GM19372 (cell line): ENCODE results near the gene DIS3L2.
"Not testable (repeated sequence)": the region's sequence is repeated elsewhere in the genome, so short reads cannot be mapped to it uniquely, and the experiment has no call there.

ENCODE experiments used
- ATAC-seq: cut with Tn5 transposase; IDR thresholded peaks from one replicate; pipeline ENCODE4 v1.9.1; 2021; ENCODE audit warnings: mild to moderate bottlenecking, low read depth, moderate library complexity; ENCODE audit not compliant: unreplicated experiment

Gene DIS3L2

DNA sequence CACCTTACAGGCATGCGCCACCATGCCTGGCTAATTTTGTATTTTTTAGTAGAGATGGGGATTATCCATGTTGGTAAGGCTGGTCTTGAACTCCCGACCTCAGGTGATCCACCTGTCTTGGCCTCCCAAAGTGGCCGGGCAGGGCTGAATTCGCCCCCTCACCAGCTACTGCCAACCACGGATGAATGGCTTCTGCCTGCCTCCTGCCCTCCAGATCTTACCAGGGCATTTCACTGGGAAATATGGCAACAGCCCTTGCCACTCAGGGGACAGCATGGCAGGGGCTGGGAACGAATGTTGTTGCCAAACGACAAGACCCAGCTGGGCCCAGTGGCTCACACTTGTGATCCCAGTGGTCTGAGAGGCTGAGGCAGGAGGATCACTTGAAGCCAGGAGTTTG is 415.2 kb downstream of the DIS3L2 start:
- no peak for ATAC-seq

DNA sequence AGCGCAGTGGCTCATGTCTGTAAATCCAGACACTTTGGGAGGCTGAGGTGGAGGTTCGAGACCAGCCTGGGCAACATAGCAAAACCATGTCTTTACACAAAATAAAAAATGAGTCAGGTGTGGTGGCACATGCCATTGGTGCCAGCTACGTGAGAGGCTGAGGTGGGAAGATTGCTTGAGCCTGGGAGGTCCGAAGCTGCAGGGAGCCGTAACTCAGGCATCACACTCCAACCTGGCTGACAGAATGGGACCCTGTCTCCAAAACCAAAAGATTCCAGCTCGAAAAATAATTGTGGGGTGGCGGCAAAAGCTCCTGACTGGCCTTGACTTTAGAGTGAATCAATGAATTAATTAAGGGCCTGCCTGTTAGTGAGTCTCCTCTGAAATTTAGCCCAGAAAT is 415.8 kb downstream of the DIS3L2 start:
- ATAC-seq, result no peak

DNA sequence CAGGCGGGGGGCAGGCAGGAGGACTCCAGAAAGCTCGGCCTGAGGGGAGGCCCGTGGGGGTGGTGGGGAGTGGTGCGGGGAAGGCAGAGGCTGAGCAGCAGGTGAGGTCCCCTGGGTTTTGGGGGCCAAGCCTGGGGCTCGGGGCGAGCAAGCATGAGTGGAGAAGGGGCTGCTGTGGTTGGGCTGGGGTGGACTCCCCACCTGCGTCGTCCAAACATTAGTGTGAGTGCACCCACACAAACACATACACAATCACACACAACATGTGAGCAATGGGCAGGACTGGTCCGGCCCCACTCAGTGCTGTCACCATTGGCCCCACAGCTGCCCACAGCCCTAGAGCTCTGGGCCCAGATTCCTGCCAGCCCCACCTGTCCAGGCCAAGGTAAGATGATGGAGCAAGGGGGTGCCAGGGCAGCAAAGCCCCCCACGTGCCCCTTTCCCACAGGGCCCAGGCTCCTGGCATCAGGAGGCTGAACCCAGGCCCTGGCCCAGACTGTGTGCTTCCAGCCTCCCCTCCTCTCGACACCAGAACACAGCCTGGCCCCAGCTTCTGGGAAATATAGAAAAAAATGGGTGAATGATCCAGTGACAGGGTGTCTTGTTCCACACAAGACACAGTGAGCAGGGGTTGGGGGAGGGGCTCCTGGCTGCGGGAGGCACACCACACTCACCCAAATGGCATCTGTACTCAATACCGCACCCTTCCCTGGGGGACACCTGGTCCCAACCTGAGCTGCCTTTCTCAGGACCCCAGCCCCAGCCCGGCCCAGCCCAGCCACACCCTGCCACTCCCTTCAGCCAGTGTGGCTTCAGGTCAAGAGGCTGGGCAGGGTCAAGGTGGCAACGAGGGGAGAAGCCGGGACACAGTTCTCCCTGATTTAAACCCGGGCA is 416.6 kb downstream of the DIS3L2 start:
- no peak for ATAC-seq

DNA sequence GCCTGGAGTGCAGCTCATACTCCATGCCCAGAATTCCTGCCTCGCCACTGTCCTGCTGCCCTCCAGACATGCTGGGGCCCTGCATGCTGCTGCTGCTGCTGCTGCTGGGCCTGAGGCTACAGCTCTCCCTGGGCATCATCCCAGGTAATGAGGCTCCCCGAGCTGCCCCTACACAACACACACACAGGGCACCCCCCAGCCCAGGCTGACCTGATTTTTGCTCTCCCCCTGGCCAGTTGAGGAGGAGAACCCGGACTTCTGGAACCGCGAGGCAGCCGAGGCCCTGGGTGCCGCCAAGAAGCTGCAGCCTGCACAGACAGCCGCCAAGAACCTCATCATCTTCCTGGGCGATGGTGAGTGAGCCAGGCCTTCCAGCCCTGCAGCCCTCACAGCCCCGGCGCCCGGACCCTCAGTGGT is 417.2 kb downstream of the DIS3L2 start, which contains the start of gene ALPP:
ALPP (plus strand) TSS at position 17 of the 417 bp plus-strand sequence; CDS start at position 69, 52 bp downstream.
- ATAC-seq, result not testable (repeated sequence)

DNA sequence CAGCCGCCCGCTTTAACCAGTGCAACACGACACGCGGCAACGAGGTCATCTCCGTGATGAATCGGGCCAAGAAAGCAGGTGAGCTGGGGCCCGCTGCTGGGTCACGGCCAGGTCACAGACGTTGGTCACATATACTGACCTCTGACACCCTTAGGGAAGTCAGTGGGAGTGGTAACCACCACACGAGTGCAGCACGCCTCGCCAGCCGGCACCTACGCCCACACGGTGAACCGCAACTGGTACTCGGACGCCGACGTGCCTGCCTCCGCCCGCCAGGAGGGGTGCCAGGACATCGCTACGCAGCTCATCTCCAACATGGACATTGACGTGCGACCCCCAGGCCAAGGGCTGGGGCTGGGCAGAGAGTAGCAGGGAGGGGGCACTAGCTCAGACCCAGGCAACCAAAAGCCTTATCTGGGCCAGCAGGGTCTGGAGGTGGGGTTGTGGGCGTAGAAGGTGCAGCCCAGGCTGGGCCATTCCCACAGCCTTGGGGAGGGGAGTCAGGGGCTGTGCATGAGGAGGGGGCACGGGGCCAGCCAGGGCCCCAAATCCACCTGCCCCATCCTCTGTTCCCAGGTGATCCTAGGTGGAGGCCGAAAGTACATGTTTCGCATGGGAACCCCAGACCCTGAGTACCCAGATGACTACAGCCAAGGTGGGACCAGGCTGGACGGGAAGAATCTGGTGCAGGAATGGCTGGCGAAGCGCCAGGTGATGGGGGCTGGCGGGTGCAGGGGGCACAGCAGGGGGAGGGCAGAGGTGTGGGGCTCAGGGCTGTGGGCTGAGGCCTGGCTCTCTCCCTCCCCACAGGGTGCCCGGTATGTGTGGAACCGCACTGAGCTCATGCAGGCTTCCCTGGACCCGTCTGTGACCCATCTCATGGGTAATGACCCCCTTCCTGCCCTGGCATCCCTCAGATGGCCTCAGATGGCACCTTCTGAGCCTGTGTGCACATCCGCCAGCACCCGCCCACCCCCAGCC is 418.4 kb downstream of the DIS3L2 start:
- ATAC-seq, result not testable (repeated sequence)

DNA sequence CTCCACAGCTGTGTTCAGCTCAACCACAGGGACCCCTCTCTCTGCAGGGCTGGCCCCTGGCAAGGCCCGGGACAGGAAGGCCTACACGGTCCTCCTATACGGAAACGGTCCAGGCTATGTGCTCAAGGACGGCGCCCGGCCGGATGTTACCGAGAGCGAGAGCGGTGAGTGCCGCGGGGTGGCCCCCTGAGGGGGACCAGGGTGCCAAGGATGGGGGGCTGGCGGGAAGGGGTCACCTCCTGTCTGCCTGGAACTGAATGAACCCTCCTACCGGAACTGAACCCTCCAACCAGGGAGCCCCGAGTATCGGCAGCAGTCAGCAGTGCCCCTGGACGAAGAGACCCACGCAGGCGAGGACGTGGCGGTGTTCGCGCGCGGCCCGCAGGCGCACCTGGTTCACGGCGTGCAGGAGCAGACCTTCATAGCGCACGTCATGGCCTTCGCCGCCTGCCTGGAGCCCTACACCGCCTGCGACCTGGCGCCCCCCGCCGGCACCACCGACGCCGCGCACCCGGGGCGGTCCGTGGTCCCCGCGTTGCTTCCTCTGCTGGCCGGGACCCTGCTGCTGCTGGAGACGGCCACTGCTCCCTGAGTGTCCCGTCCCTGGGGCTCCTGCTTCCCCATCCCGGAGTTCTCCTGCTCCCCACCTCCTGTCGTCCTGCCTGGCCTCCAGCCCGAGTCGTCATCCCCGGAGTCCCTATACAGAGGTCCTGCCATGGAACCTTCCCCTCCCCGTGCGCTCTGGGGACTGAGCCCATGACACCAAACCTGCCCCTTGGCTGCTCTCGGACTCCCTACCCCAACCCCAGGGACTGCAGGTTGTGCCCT is 419.9 kb downstream of the DIS3L2 start:
- ATAC-seq, result not testable (repeated sequence)

DNA sequence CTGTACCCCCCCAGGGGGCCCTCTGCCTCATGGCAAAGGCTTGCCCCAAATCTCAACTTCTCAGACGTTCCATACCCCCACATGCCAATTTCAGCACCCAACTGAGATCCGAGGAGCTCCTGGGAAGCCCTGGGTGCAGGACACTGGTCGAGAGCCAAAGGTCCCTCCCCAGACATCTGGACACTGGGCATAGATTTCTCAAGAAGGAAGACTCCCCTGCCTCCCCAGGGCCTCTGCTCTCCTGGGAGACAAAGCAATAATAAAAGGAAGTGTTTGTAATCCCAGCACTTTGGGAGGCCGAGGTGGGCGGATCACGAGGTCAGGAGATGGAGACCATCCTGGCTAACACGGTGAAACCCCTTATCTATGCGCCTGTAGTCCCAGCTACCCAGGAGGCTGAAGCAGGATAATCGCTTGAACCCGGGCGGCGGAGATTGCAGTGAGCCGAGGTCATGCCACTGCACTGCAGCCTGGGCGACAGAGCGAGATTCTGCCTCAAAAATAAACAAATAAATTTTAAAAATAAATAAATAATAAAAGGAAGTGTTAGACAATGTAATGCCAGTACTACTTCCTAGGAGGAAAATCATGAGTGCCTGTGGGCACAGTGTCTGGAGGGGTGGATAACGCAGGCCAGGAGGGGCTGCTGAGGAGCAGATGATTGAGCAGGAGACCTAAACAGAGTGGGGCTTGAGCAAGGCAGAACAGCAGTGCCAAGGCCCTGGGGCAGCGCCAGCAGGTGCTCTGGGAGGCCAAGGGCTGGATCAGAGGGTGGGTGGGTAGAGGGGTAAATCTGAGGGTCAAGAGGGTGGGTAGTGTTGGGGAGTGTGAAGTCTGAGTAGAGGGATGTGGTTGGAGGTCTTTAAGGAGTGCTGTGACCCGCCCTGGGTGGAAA is 421.1 kb downstream of the DIS3L2 start:
- no peak for ATAC-seq

DNA sequence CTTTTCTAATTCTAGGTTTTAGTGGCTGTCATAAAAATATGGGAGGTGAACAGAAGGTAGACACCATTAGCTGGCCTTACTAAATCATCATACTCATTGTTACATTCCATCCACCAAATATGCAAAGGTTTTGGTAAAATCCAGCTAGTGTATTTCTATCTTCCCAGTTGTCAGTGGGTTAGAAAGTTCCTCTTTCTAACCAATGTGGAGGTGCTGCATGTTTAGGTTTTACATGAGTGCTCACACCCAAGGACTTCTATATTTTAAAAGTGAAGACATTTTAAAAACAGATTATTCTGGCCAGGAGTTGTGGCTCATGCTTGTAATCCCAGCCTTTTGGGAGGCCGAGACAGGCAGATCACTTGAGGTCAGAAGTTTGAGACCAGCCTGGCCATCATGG is 423.0 kb downstream of the DIS3L2 start:
- no peak for ATAC-seq

DNA sequence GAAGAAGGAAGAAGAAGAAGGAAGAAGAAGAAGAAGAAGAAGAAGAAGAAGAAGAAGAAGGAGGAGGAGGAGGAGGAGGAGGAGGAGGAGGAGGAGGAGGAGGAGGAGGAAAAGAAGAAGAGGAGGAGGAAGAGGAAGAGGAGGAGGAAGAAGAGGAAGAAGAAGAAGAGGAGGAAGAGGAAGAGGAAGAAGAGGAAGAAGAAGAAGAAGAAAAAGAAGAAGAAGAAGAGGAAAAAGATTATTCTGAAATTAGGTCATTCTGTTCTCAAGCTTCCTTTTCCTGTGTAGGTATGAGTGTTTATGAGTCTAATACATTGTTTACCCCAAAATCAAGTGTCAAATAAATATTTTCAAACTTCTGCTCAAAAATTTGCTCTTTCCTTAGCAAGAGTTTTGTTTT is 423.5 kb downstream of the DIS3L2 start:
- not testable (repeated sequence) for ATAC-seq

DNA sequence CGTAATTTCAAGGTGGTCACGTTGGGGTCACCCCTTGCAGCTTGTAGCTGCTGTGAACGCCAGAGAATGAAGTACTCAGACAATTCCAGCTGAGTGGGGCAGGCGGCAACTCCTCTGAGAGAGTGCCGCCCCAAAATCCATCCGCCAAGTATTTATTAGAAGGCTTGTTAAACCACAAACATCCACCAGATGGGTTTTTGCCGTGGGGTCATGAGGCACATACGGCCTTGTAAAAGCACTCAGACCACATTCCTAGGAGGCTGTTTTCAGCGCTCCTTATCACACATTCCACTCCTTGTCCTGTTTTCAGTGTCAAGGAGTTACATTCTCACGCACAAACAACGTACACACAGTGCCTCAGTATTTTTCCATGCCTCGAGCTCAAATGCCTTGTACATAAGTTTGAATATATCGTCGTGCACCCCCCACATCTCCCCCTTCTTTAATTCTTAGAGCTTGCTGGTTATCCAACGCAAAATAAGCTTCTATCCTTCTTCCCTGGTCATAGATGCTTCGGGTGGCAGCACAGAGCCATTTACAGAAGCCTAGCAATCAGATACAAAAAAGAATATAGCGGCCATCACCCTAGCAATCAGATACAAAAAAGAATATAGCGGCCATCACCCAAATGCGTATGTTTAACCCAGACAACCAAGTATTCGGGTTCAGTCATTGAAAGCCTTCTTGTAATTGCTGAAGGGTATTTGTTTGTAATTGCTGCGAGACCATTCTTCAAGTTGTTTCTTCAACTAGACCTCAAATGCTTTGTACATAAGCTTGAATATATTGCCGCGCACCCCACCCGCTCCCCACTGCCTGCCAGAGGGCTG is 424.4 kb downstream of the DIS3L2 start:
- ATAC-seq, result no peak

DNA sequence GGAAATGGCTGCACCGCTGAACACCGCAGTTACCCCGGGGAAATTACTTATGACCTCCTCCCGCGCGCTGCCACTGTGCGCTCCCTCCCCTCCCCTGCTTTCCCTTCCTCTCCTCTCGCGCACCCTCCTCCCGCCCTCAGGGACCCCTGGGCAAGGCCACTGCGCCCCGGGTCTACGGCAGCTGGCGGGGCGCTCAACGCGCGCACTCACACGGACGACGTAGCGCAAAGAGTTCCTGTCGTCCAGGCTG is 424.9 kb downstream of the DIS3L2 start:
- no peak for ATAC-seq
